Pancreas (tissue), 10 donors: ENCODE results near the gene CSRNP2. TPM values are rescaled to one million over a fixed set of nuclear protein-coding genes. Genes with fewer than 3 reads are reported as not detected.

Experiments
- ATAC-seq, 4 donors: fragments of 200-7000 bp; cut with Tn5 transposase; one replicate each; pipeline versions ENCODE4 v1.8.0 to v1.9.1; 2020; ENCODE audit warnings: mild to moderate bottlenecking in 4 of 4, moderate library complexity in 4 of 4
- DNase-seq, 6 donors: peaks; one replicate each; pipeline ENCODE4 v3.0.0-alpha.2; 2020
- FAIRE-seq: peaks from 2 replicates; lab custom pipeline; 2012; peaks lifted over from hg19 to GRCh38; lab: Jason Lieb, UNC
- H3K27ac ChIP-seq, 4 donors: fragments of 200-600 bp; sonication (generic); 1 replicate in 3 of 4; 2 replicates in 1 of 4; pipeline versions ENCODE4 v1.5.0 to v1.8.0; 2020
- H3K27me3 ChIP-seq, 4 donors: fragments of 200-600 bp; one replicate each; pipeline ENCODE4 v1.8.0; 2021
- H3K36me3 ChIP-seq, 3 donors: fragments of 200-600 bp; sonication (generic) in 1 of 3; one replicate each; pipeline versions ENCODE4 v1.5.0 to v1.8.0; 2020 to 2021
- H3K4me1 ChIP-seq, 3 donors: fragments of 200-600 bp; one replicate each; pipeline ENCODE4 v1.8.0; 2021
- H3K4me3 ChIP-seq, 4 donors: fragments of 200-600 bp; sonication (generic) in 2 of 4; one replicate each; pipeline versions ENCODE4 v1.5.0 to v1.8.0; 2020 to 2021
- H3K9me3 ChIP-seq, 4 donors: fragments of 200-600 bp; one replicate each; pipeline ENCODE4 v1.8.0; 2021
- CTCF ChIP-seq, 4 donors: fragments of 200-600 bp; sonication (generic) in 3 of 4; IDR thresholded peaks; one replicate each; pipeline versions ENCODE4 v1.5.0 to v1.8.0; 2021; ENCODE audit warnings: antibody characterized with exemption in 4 of 4
- WGBS, 2 donors: extraction: QIAGEN DNeasy Blood & Tissue Kit; methylation state at CpG; one replicate each; pipeline ENCODE4 v1.1.7; 2013; 5-methylcytosine and 5-hydroxymethylcytosine counted together
- intact Hi-C, 3 donors: fragments of 100-400 bp; cut with DNase I; formaldehyde crosslinking; loops; one replicate each; pipeline versions ENCODE4 v1.11.1 to v1.14.2; 2022
- polyA plus RNA-seq, 2 donors: library from polyadenylated mRNA; stranded (reverse); fragments of 200-250 nt; gene quantifications; one replicate each; pipeline ENCODE4 v1.2.3, GENCODE V29; 2013
- total RNA-seq, 6 donors: library from RNA; stranded (reverse); fragmentation: NEBNext Ultra II Directional in 4 of 6; extraction: Animal tissue kit (Norgen Biotek cat#: 25700) in 4 of 6; gene quantifications; one replicate each; pipeline versions ENCODE4 v1.2.1 to v1.2.4, GENCODE V29; 2021 to 2023
- donor health status: healthy with polysubstance abuse.
- donor health status: DM: no; HTN: no; CAD: no; lungs with moderate emphysema.
- donor health status: DM: no; HTN: no; CAD: no.
- donor health status: control.
- donor health status: control.
- donor health status: Bipolar disorder and iron deficiency.
- donor health status: DM: yes; HTN: yes; CAD: no.
- donor health status: DM: no; HTN: no; CAD: no.
- donor health status: DM: no; HTN: no; CAD: no.
- donor health status: DM: yes; HTN: yes; CAD: no.

CSRNP2 gene
- total and polyA plus RNA-seq, 8 donors: 8.2 to 15.1 (median 10.3) TPM

DNA sequence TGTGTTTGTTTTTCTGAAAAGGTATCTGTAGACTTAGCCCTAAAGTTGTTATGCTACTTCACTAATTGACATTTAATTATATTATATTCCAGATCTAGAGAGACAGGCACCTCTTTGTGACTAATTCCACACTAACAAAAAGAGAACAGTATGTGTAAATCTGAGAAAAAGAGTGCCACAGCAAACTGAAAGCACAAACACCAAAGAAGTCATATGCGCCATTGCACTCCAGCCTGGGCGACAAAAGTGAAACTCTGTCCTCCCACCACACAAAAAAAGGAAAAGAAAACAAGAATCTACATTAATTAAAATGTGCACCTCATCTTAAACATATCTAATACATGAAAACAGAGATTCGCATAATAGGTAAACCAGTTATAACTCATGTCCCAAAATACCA lies 4.4 kb upstream of the CSRNP2 start:
- Histone ChIP-seq H3K36me3 (no peaks in the 10 kb centered on the region), H3K27me3 (no peaks in the 10 kb centered on the region), H3K4me3 (no peak overlapping the region), H3K9me3 (no peaks in the 10 kb centered on the region), H3K4me1 (no peaks in the 10 kb centered on the region), H3K27ac (no peak overlapping the region)
- WGBS, 2 donors: 90 to 98% methylated on average over 3 of the region's 3 CpGs
- no peak for DNase-seq
- FAIRE-seq: no peak
- ATAC-seq: no peak
- TF ChIP-seq CTCF (IDR thresholded peaks at IDR 0.05): no peak
- intact Hi-C loops: no loop called here

- ATAC-seq: no peak
Measured at GRCh38 chr12:51086933-51087332, 3.5 kb upstream of the CSRNP2 start.

DNA sequence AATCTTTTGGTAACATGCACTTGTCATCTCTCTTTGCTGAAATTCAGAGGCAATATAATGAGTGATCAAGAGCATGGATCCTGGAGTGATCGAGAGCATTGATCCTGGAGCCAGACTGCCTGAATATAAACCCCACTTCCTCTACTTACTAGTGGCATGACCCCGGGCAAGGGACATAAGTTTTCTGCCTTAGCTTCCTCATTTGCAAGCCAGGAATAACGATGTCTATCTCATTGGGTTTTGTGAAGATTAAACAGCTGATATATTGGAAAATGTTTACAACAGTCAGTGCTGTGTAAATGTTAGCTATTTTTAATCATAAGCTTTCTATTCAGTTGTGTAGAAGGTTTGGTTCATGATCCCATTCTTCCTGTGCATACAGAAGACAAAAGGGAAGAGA lies 2.4 kb upstream of the CSRNP2 start:
- H3K27ac ChIP-seq: no peak overlapping the region
- ATAC-seq: no peak
- H3K36me3 ChIP-seq: no peaks in the 10 kb centered on the region
- H3K27me3 ChIP-seq: no peaks in the 10 kb centered on the region
- H3K4me1 ChIP-seq: no peaks in the 10 kb centered on the region
- no peaks in the 10 kb centered on the region for H3K9me3 ChIP-seq
- DNase-seq: no peak
- H3K4me3 ChIP-seq: no peak overlapping the region
- TF ChIP-seq CTCF (IDR thresholded peaks at IDR 0.05): no peak
- intact Hi-C loops: no loop called here
- 62 to 63% methylated on average over 3 of the region's 3 CpGs for WGBS, 2 donors
- no peak for FAIRE-seq

More at GRCh38 chr12:51086933-51087332, 3.5 kb upstream of the CSRNP2 start:
- H3K27me3 ChIP-seq: no peaks in the 10 kb centered on the region
- DNase-seq (no peak), FAIRE-seq (no peak)
- 86 to 92% methylated on average over 10 of the region's 10 CpGs for WGBS, 2 donors
- no peaks in the 10 kb centered on the region for H3K36me3 ChIP-seq
- intact Hi-C loops: no loop called here
- H3K9me3 ChIP-seq: no peaks in the 10 kb centered on the region
- no peak overlapping the region for H3K27ac ChIP-seq
- no peaks in the 10 kb centered on the region for H3K4me1 ChIP-seq
- no peak overlapping the region for H3K4me3 ChIP-seq
- no peak for TF ChIP-seq CTCF (IDR thresholded peaks at IDR 0.05)

DNA sequence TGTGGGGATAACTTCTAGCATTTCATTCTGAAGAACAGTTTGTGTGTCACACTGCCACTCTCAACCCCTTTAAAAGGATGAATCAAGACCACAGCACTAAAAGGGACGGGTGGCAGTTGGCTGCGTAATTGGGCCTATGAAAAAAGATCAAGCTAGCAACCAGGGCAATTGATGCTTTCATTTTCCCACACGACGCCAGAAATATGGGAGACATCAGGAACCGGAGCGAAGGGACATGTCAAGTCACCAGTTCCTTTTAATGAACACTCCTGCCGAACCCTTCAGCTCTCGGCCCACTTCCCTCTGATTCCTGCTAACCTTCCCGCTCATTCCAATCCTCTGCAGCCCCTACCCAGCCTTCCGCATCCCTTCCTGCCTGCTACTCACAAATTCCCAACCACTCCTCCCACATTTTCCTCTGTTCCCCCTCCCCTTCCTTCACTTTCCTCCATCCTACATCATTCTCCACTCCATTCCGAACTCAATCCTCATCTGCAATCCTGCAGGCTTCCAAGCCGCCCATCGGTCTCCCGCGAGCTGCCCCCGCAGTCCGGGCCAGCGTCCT lies 753 bp downstream of the CSRNP2 start:
- Histone ChIP-seq H3K27ac (peak overlapping the region; percentile 77 to 85 (median 81)), H3K9me3 (no peaks in the 10 kb centered on the region), H3K27me3 (no peaks in the 10 kb centered on the region), H3K4me1 (no peaks in the 10 kb centered on the region), H3K4me3 (peak overlapping the region; percentile 83 to 92 (median 84)), H3K36me3 (no peaks in the 10 kb centered on the region)
- DNase-seq (peak in 1 of 6 donors; percentile 25), FAIRE-seq (no peak), ATAC-seq (peak; percentile 6 to 28 (median 22))
- intact Hi-C loops: no loop called here
- no peak for TF ChIP-seq CTCF (IDR thresholded peaks at IDR 0.05)
- WGBS, 2 donors: 1% methylated on average over 18 of the region's 18 CpGs

DNA sequence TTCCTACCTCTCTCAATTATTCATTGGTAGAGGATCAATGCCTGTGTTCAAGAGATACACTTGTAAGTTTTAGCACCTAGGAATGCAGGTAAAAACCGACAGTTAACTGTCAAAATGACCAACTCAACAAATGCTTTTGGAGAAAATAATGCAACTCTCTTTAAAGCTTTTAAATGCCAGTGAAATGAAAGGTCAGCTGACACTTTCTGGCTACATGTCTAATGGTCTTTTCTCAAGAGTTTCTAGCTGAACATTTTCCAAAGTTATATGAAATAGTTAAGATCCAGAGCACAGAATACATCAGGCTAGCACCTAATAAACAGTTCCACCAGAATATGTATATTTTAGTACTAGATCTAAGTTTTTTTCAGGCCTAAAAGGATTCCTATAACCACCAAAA lies 2.0 kb downstream of the CSRNP2 start:
- H3K27me3 ChIP-seq: no peaks in the 10 kb centered on the region
- intact Hi-C loops: no loop called here
- H3K4me1 ChIP-seq: no peaks in the 10 kb centered on the region
- ATAC-seq (no peak), DNase-seq (no peak), FAIRE-seq (no peak)
- no peak for TF ChIP-seq CTCF (IDR thresholded peaks at IDR 0.05)
- H3K9me3 ChIP-seq: no peaks in the 10 kb centered on the region
- H3K4me3 ChIP-seq: no peak overlapping the region
- no peaks in the 10 kb centered on the region for H3K36me3 ChIP-seq
- 81 to 88% methylated on average over 1 of the region's 1 CpG for WGBS, 2 donors
- H3K27ac ChIP-seq: no peak overlapping the region
